ENCODE results near the gene PAX5. TPM values are rescaled to one million over a fixed set of nuclear protein-coding genes. Genes with fewer than 3 reads are reported as not detected.

PAX5 gene
- total RNA-seq, 1 experiment from 2014 or later, result 6.6 TPM

GRCh38 chr9:36854034-36854433 lies 180.0 kb downstream of the PAX5 start:
- DNase-seq (ENCODE audit: low spot score) (no peak), ATAC-seq (no peak)
- TF ChIP-seq CREM (CRISPR knock-in tag; IDR thresholded peaks at IDR 0.05), result no peak
- TF ChIP-seq, protein P1, sequence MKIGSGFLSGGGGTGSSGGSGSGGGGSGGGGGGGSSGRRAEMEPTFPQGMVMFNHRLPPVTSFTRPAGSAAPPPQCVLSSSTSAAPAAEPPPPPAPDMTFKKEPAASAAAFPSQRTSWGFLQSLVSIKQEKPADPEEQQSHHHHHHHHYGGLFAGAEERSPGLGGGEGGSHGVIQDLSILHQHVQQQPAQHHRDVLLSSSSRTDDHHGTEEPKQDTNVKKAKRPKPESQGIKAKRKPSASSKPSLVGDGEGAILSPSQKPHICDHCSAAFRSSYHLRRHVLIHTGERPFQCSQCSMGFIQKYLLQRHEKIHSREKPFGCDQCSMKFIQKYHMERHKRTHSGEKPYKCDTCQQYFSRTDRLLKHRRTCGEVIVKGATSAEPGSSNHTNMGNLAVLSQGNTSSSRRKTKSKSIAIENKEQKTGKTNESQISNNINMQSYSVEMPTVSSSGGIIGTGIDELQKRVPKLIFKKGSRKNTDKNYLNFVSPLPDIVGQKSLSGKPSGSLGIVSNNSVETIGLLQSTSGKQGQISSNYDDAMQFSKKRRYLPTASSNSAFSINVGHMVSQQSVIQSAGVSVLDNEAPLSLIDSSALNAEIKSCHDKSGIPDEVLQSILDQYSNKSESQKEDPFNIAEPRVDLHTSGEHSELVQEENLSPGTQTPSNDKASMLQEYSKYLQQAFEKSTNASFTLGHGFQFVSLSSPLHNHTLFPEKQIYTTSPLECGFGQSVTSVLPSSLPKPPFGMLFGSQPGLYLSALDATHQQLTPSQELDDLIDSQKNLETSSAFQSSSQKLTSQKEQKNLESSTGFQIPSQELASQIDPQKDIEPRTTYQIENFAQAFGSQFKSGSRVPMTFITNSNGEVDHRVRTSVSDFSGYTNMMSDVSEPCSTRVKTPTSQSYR (CRISPR knock-in tag; IDR thresholded peaks at IDR 0.05), result no peak
- H3K4me3 Mint-ChIP-seq, result no peak overlapping the region
- CTCF ChIA-PET, result interaction anchor here (0.8 to 4.7 kb wide), 13 partner anchors 8 to 142 kb away, joined by 3 to 27 read pairs (median 6); no protein-coding TSS in a partner anchor
- no peaks in the 10 kb centered on the region for H3K36me3 Mint-ChIP-seq
- no peak overlapping the region for H3K27ac Mint-ChIP-seq
- POLR2A ChIA-PET, result interaction anchor here (1.7 kb wide), 1 partner anchor 33 kb away, joined by 4 read pairs; no protein-coding TSS in a partner anchor
- H3K4me1 Mint-ChIP-seq, result peaks cover 33% of the 10 kb centered on the region
- H3K9me3 Mint-ChIP-seq, result no peaks in the 10 kb centered on the region
- H3K27me3 Mint-ChIP-seq (ENCODE audit: low read depth), result no peaks in the 10 kb centered on the region; the same call in 1 of the 2 replicates

- Mint-ChIP-seq H3K4me1 (peaks cover 31% of the 10 kb centered on the region), H3K27ac (no peak overlapping the region), H3K36me3 (no peaks in the 10 kb centered on the region), H3K4me3 (no peak overlapping the region), H3K27me3 (ENCODE audit: low read depth) (no peaks in the 10 kb centered on the region; the same call in 1 of the 2 replicates), H3K9me3 (no peaks in the 10 kb centered on the region)
- ATAC-seq (no peak), DNase-seq (ENCODE audit: low spot score) (no peak)
- TF ChIP-seq, protein P2, sequence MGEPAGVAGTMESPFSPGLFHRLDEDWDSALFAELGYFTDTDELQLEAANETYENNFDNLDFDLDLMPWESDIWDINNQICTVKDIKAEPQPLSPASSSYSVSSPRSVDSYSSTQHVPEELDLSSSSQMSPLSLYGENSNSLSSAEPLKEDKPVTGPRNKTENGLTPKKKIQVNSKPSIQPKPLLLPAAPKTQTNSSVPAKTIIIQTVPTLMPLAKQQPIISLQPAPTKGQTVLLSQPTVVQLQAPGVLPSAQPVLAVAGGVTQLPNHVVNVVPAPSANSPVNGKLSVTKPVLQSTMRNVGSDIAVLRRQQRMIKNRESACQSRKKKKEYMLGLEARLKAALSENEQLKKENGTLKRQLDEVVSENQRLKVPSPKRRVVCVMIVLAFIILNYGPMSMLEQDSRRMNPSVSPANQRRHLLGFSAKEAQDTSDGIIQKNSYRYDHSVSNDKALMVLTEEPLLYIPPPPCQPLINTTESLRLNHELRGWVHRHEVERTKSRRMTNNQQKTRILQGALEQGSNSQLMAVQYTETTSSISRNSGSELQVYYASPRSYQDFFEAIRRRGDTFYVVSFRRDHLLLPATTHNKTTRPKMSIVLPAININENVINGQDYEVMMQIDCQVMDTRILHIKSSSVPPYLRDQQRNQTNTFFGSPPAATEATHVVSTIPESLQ (CRISPR knock-in tag; IDR thresholded peaks at IDR 0.05), result no peak
- TF ChIP-seq MYBL2 (CRISPR knock-in tag; IDR thresholded peaks at IDR 0.05) (no peak), OVOL2 (CRISPR knock-in tag; IDR thresholded peaks at IDR 0.05; ENCODE audit: borderline replicate concordance) (no peak), GABPB1 (CRISPR knock-in tag; IDR thresholded peaks at IDR 0.05) (no peak), ZNF232 (CRISPR knock-in tag; IDR thresholded peaks at IDR 0.05) (no peak), ZNF317 (CRISPR knock-in tag; IDR thresholded peaks at IDR 0.05; ENCODE audit: borderline replicate concordance, low read depth) (no peak), E2F4 (CRISPR knock-in tag; IDR thresholded peaks at IDR 0.05; ENCODE audit: borderline replicate concordance, low read depth) (no peak), CBFB (CRISPR knock-in tag; IDR thresholded peaks at IDR 0.05; ENCODE audit: low read depth) (no peak), KAT7 (CRISPR knock-in tag; IDR thresholded peaks at IDR 0.05; ENCODE audit: borderline replicate concordance) (no peak), NFE2L1 (CRISPR knock-in tag; IDR thresholded peaks at IDR 0.05) (no peak), ZNF532 (CRISPR knock-in tag; IDR thresholded peaks at IDR 0.05; ENCODE audit: borderline replicate concordance) (no peak), NFYB (CRISPR knock-in tag; conservative IDR thresholded peaks at IDR 0.05; ENCODE audit: low read depth) (no peak), RORB (CRISPR knock-in tag; IDR thresholded peaks at IDR 0.05) (no peak)
- TF ChIP-seq, protein P3, sequence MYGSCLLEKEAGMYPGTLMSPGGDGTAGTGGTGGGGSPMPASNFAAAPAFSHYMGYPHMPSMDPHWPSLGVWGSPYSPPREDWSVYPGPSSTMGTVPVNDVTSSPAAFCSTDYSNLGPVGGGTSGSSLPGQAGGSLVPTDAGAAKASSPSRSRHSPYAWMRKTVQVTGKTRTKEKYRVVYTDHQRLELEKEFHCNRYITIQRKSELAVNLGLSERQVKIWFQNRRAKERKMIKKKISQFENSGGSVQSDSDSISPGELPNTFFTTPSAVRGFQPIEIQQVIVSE (CRISPR knock-in tag; IDR thresholded peaks at IDR 0.05; ENCODE audit: borderline replicate concordance), result no peak
- TF ChIP-seq, protein P1 (CRISPR knock-in tag; IDR thresholded peaks at IDR 0.05), result no peak
- ChIA-PET POLR2A (interaction anchor here (1.7 kb wide), 1 partner anchor 33 kb away, joined by 4 read pairs; no protein-coding TSS in a partner anchor), CTCF (interaction anchor here (0.8 to 4.7 kb wide), 7 partner anchors 8 to 137 kb away, joined by 3 to 27 read pairs (median 4); no protein-coding TSS in a partner anchor)
Measured at GRCh38 chr9:36853233-36853632, 180.8 kb downstream of the PAX5 start.

Data from WTC11 (cell line).